IPS-18c (cell line): ENCODE data around the gene FGF16.
"Not testable (repeated sequence)": the region's sequence is repeated elsewhere in the genome, so short reads cannot be mapped to it uniquely, and the experiment has no call there.

ENCODE experiments used
- H3K4me3 ChIP-seq: 2 replicates; pipeline ENCODE4 v1.7.0; 2013; ENCODE audit warnings: low read depth, mild to moderate bottlenecking, low read length, moderate library complexity; ENCODE audit not compliant: insufficient read depth
- H3K9me3 ChIP-seq: one replicate; pipeline ENCODE4 v1.6.1; 2013; ENCODE audit warnings: mild to moderate bottlenecking, low read length, moderate library complexity; ENCODE audit not compliant: control insufficient read depth, insufficient read depth

The FGF16 gene

GRCh38 chrX:77441479-77441878 lies 5.7 kb upstream of the FGF16 start:
- peaks cover 2% of the 10 kb centered on the region for H3K9me3 ChIP-seq

GRCh38 chrX:77442728-77443127 lies 4.5 kb upstream of the FGF16 start:
- H3K9me3 ChIP-seq = no peaks in the 10 kb centered on the region

More at GRCh38 chrX:77441479-77441878, 5.7 kb upstream of the FGF16 start:
- H3K4me3 ChIP-seq = no peak overlapping the region

GRCh38 chrX:77444075-77444474 lies 3.1 kb upstream of the FGF16 start:
- peaks cover 4% of the 10 kb centered on the region for H3K9me3 ChIP-seq
- H3K4me3 ChIP-seq = no peak overlapping the region

More at GRCh38 chrX:77442728-77443127, 4.5 kb upstream of the FGF16 start:
- no peak overlapping the region for H3K4me3 ChIP-seq

- H3K4me3 ChIP-seq = no peak overlapping the region
- H3K9me3 ChIP-seq = peaks cover 4% of the 10 kb centered on the region
These were observed 2.6 kb upstream of the FGF16 start for GRCh38 chrX:77444545-77444944.

GRCh38 chrX:77446029-77446585 lies 1.1 kb upstream of the FGF16 start:
- H3K9me3 ChIP-seq = peaks cover 4% of the 10 kb centered on the region
- peak overlapping the region; percentile 55 for H3K4me3 ChIP-seq

GRCh38 chrX:77447653-77448569 lies 722 bp downstream of the FGF16 start:
- peak overlapping the region; percentile 55 for H3K4me3 ChIP-seq
- H3K9me3 ChIP-seq = peaks cover 7% of the 10 kb centered on the region

GRCh38 chrX:77450415-77450814 lies 3.2 kb downstream of the FGF16 start:
- Histone ChIP-seq H3K9me3 (peaks cover 7% of the 10 kb centered on the region), H3K4me3 (no peak overlapping the region)

- Histone ChIP-seq H3K9me3 (peaks cover 7% of the 10 kb centered on the region), H3K4me3 (no peak overlapping the region)
These were observed 3.8 kb downstream of the FGF16 start for GRCh38 chrX:77450996-77451395.

GRCh38 chrX:77453190-77453589 lies 6.0 kb downstream of the FGF16 start:
- no peak overlapping the region for H3K4me3 ChIP-seq
- peaks cover 4% of the 10 kb centered on the region for H3K9me3 ChIP-seq

GRCh38 chrX:77455437-77455836 lies 8.2 kb downstream of the FGF16 start:
- H3K4me3 ChIP-seq = no peak overlapping the region
- peaks cover 3% of the 10 kb centered on the region for H3K9me3 ChIP-seq

GRCh38 chrX:77484045-77484444 lies 36.9 kb downstream of the FGF16 start:
- no peaks in the 10 kb centered on the region for H3K9me3 ChIP-seq

GRCh38 chrX:77493677-77494553 lies 46.7 kb downstream of the FGF16 start:
- H3K4me3 ChIP-seq = no peak overlapping the region
- peaks cover 3% of the 10 kb centered on the region for H3K9me3 ChIP-seq

More at GRCh38 chrX:77484045-77484444, 36.9 kb downstream of the FGF16 start:
- no peak overlapping the region; the same call in 1 of the 2 replicates for H3K4me3 ChIP-seq

GRCh38 chrX:77500164-77500563 lies 53.0 kb downstream of the FGF16 start:
- H3K9me3 ChIP-seq, H3K4me3 ChIP-seq: not testable (repeated sequence)

GRCh38 chrX:77502951-77503525 lies 55.8 kb downstream of the FGF16 start:
- H3K9me3 ChIP-seq = no peaks in the 10 kb centered on the region
- no peak overlapping the region for H3K4me3 ChIP-seq

GRCh38 chrX:77505227-77505626 lies 58.0 kb downstream of the FGF16 start:
- Histone ChIP-seq H3K9me3 (peaks cover 2% of the 10 kb centered on the region), H3K4me3 (no peak overlapping the region)
